GM10248 (cell line): ENCODE data around the gene PXT1.

Experiments
- CTCF ChIA-PET: fragments of 300-600 bp; sonication (Branson Sonifier 250); formaldehyde crosslinking; extraction: SDS; loops from one replicate; lab custom pipeline; 2021; ENCODE audit warnings: antibody characterized with exemption; lab: Yijun Ruan, JAX
- POLR2A ChIA-PET: fragments of 350-650 bp; sonication (Branson Sonifier 250); formaldehyde crosslinking; extraction: SDS; loops from one replicate; lab custom pipeline; 2020; ENCODE audit warnings: antibody characterized with exemption; lab: Yijun Ruan, JAX
- DNase-seq: peaks from one replicate; pipeline ENCODE4 v3.0.0; 2012; ENCODE audit errors: extremely low spot score
- CTCF ChIP-seq: IDR thresholded peaks from 2 replicates; pipeline ENCODE4 v1.5.1; 2012; ENCODE audit warnings: mild to moderate bottlenecking, low read depth; ENCODE audit errors: extremely low read depth, missing control alignments, control extremely low read depth

PXT1 gene

GRCh38 chr6:36374194-36374593, 68.5 kb downstream of the PXT1 start:
- CTCF ChIA-PET, result interaction anchor here (1.3 to 2.2 kb wide), 6 partner anchors 10 to 18 kb away, joined by 3 to 8 read pairs (median 4); no protein-coding TSS in a partner anchor

GRCh38 chr6:36373368-36374019, 69.2 kb downstream of the PXT1 start:
- POLR2A ChIA-PET, result interaction anchor here (0.5 to 0.8 kb wide), 2 partner anchors 190 to 313 kb away, joined by 3 to 4 read pairs; no protein-coding TSS in a partner anchor
- TF ChIP-seq CTCF, result no peak
- CTCF ChIA-PET, result interaction anchor here (1.3 to 2.2 kb wide), 6 partner anchors 9 to 17 kb away, joined by 3 to 8 read pairs (median 4); no protein-coding TSS in a partner anchor
- DNase-seq, result no peak

More at GRCh38 chr6:36374194-36374593, 68.5 kb downstream of the PXT1 start:
- no peak for TF ChIP-seq CTCF
- DNase-seq, result no peak
- POLR2A ChIA-PET, result no interaction called here

GRCh38 chr6:36372088-36372487, 70.6 kb downstream of the PXT1 start:
- no peak for DNase-seq
- no peak for TF ChIP-seq CTCF
- ChIA-PET POLR2A (no interaction called here), CTCF (interaction anchor here (1.2 to 1.3 kb wide), 2 partner anchors 9 to 11 kb away, joined by 4 read pairs; no protein-coding TSS in a partner anchor)

- ChIA-PET POLR2A (no interaction called here), CTCF (interaction anchor here (1.2 kb wide), 1 partner anchor 10 kb away, joined by 4 read pairs; no protein-coding TSS in a partner anchor)
- DNase-seq, result no peak
- no peak for TF ChIP-seq CTCF
These were observed 71.4 kb downstream of the PXT1 start for GRCh38 chr6:36371211-36371610.

GRCh38 chr6:36370638-36371037, 72.0 kb downstream of the PXT1 start:
- CTCF ChIA-PET, result no interaction called here

More at GRCh38 chr6:36370638-36371037, 72.0 kb downstream of the PXT1 start:
- POLR2A ChIA-PET, result no interaction called here
- TF ChIP-seq CTCF, result no peak
- DNase-seq, result no peak
